NOMO-1 treated with dmso at 0.1 percent for 144 hours (cell line): ENCODE measurements around the gene TMEM156.
"Not testable (repeated sequence)": the region's sequence is repeated elsewhere in the genome, so short reads cannot be mapped to it uniquely, and the experiment has no call there.

Experiments
- DNase-seq: peaks from one replicate; lab custom pipeline; 2025; ENCODE audit not compliant: unreplicated experiment; lab: John Stamatoyannopoulos, UW

TMEM156 gene

DNA sequence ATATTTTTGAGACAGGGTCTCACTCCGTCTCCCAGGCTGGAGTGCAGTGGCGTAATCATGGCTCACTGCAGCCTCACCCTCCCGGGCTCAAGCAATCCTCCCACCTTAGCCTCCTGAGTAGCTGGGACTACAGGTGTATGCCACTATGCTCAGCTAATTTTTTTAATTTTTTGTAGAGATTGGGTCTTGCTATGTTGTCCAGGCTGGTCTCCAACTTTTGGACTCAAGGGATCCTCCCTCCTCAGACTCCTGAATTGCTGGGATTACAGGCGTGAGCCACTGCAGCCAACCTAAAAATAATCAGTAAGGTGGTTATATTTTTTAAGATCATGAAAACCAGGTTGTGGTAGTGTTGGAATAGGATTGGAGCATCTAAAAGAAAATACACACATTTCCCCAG, 38.1 kb downstream of the TMEM156 start:
- DNase-seq: no peak

DNA sequence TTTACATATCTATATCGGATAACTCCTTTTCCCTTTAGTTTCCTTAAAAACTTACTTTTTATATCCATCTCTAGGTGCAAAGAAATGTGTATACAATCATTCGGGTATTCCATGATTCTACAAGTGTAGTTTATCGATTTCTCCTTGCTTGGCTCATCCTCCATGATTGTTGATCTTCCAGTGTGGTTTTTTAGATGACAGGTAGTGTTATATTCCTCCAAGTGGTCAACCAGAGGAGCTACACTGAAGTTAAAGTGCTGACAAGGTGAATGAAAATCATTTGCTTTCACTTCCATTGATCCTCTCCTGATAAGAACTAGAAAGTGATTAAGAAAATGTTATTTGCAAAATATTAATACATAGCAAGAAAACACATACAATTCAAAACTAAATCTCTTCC, 38.5 kb downstream of the TMEM156 start:
- DNase-seq: no peak

DNA sequence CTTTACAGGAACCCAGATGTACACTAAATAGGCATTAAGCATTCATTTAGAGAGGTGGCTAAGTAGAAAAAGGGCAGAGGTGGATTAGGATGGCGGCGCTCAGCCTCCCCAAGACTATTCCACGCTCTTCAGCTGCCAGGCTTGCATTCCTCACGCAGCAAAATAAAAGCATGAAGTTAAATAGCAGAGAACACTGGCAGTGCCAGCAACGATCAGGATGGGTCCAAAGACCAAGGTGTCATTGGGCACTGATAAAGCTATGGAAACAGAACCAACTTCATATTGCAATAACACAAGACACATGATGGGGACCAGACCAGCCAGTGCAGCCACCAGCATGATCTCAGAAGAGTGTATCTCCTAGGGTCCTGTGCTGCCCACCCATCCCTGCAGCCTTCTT, 42.0 kb downstream of the TMEM156 start:
- no peak for DNase-seq

DNA sequence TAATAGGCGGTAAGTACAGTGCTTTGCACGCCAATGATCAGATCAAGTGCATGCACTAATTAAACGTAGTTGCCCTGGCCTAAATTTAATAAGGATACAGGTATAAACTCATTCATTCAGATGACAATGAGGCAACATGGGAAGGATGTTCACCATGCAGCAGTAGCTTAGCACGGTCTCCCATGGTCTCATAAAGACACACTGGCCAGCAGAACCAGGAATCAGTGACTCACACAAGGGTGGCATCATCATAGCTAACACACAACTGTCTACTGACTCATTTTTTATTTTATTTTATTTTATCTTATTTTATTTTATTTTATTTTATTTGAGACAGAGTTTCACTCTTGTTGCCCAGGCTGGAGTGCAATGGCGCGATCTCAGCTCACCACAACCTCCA, 42.7 kb downstream of the TMEM156 start:
- DNase-seq: no peak

DNA sequence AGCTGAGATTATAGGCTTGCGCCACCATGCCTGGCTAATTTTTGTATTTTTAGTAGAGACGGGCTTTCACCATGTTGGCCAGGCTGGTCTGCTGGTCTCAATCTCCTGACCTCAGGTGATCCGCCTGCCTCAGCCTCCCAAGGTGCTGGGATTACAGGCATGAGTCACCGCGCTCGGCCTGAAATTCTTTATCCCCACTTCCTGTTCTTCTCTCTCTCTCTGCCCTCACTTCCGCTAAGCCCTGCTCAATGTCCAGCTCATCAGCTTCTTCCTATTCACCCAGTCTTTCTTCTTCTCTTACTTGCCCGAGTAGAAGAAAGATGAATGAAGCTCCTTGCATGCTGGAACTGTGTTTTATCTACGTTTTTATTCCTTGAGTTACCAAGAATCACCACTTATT, 43.9 kb downstream of the TMEM156 start:
- peak; percentile 64 for DNase-seq

DNA sequence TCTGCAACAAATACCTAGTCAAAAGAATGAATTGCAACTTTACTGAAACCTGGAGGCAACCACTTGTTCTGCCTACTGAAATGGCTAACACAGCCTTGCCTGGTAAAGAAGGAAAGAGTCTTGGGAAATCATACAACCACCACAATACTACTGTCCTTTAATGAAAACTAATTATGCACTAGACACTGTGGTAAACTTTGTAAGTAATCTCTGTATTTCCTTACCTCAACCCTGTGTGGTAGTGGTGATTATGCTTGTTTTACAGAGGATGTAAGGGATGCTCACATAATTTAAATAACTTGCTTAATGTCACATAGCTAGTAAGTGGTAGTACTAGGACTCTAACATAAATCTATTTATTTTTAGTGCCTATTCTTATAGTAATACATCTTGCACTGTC, 44.7 kb downstream of the TMEM156 start:
- no peak for DNase-seq

DNA sequence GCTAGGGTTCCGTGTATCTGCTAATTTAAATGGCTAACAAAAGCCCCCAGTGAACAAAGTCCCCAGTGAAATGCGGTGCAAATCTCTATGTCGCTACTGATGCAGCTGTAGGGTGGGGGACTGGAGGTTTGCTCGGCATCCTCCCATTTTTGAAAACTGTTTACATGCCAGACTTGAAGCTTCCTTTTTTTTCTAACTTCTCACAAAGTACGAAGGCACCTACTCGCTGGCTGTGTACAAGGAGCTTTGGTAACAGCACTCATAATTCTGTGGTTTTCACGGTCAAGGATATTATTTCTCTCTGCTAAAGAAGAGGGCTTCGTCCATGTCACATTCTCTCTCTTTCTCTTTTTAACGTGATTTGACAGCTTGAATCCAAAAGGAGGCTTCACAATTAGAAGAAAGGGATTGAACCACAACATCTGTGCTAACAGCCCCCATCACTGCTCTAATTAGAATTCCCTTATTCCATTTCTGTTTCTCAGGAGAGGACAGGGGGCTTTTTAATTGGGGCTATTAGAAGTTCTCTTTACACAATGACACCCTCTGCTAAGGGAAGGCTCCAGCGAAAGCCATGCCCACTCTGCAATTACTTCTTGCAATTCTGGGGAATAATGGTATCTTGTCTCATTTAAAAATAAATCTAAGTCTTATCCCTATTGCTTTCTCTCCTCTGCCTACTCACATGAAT, 46.7 kb downstream of the TMEM156 start:
- DNase-seq: no peak

DNA sequence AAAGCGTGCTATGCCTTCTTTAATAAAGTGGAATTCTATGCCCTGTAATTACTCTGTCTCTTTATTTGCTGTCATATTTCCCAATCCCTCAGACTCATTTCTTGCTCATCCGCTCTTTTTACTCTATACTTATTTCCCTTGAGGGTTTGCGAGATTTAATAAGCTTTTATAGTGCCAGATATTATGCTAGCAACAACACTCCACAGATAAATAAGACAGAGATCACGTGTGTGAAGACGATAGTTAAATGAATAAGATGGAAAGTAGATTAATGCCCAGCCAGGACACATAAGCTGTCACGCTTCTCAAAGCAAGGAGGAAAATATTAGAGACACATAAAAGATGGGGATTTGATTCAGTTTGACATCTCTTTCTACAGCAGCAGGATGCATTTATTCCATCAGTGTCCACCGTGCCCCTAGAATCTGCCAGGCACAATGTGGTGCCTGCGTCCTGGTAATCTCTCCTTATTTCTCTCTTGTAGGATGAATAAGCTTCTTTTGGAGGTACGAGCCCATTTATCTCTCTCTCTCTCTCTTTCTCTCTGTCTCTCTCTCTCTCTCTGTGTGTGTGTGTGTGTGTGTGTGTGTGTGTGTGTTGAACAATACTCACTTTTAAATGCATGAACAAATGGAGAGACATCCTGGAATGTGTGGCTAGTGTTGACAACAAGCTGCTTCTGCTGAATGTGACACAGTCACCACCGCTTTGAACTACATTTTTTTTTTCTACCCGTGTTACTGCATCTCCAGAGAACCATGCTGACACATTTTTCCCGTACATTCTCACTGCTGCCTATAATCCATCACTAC, 48.2 kb downstream of the TMEM156 start:
- DNase-seq: no peak

DNA sequence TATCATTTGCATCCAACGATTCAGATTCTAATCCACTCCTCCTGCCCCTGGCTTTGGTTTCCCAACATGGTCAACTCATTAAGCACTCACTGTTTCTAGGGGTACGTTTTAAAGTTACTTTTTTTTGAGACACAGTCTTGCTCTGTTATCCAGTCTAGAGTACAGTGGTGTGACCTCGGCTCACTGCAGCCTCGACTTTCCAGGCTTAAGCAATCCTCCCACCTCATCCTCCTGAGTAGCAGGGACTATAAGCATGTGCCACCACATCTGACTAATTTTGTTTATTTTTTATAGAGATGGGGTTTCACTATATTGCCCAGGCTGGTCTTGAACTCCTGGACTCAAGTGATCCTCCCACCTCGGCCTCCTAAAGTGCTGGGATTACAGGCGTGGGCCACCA, 48.9 kb downstream of the TMEM156 start:
- DNase-seq: no peak

DNA sequence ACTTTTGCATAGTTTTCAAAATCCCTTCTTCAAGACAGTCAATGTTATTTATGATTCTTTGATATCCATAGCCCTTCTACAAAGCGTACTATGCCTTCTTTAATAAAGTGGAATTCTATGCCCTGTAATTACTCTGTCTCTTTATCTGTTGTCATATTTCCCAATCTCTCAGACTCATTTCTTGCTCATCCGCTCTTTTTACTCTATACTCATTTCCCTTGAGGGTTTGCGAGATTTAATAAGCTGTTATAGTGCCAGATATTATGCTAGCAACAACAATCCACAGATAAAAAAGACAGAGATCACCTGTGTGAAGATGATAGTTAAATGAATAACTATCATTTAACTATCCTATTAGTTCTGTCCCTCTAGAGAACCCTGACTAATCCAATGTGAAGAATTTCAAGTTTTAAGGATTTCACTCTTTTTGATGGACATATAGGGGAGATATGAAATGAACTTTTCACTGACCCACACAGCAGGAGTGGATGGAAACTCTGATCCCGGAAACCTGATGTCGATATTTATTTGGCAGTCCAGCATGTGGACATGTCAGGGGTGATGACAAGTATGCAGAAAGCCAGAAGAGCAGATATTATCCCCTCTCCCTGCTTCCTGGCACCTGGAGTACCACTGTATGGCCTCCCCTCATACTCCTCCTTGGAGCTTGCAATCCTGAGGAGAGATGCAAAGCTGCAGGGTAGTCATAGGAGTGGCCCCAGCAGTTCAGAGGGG, 49.7 kb downstream of the TMEM156 start:
- no peak for DNase-seq

DNA sequence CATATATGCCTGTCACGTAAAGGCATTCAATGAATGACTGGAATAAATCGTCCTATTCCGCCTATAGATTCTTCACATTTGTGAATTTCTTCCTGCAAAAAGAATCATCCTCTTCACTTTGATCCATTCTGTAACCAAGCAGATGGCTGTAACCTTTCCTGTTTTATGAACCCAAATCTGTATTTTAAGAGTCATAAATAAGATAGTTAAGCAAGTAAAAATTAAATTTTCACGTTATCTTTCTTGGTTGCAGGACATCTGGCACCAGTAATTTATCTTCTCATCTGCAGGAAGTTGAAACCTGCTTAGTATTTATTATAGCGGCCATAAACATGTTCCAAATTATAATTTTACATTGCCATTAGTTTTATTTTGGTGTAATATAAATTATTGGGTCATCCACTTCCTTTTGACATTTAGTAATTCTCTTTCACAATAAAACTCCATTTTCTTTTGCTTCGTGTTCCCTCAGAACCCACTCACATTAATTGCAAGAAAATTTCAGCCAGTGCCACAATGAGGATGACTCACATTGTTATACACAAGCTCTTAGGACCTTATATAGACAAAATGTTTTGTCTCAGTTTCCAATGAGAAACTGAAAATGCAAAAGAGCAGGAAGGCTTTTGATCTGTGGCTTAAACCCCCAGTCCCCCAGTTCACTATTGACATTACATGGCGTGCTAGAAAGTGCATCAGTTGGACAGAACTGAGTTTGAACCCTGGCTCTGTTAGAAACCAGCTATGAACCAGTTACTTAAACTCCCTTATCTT, 51.1 kb downstream of the TMEM156 start:
- no peak for DNase-seq

DNA sequence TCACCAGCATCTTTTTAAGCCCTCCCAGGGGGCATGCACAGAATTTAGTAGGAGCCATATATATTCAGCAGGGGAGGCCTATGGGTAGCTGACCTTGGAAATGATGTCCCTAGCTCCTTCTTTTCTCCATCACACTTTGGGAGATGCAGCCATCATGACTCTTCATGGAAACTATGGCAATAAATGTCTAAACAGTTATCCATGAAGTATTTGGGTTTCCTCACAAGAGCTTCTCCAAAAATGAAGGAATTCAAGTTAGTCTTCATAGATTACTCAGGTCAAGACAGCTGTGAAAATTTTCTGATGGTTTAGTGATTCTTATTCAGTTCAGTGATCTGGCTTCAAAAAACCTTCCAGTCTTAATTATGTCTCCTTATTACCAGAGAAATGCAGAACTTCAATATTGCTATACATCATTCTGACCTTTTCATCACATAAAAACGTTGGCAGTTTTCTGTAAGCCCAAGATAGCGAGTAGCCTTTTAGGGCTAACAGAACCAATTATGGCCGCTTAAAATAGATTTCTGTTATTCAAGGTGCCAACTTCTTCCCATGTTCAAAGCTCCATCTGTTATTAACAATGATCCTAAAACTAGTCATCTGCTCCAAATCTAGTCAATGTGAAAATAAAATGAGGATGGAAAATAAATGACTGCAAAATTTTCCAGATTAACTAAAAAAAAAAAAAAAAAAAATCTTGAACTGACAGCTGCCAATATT, 52.5 kb downstream of the TMEM156 start:
- no peak for DNase-seq

DNA sequence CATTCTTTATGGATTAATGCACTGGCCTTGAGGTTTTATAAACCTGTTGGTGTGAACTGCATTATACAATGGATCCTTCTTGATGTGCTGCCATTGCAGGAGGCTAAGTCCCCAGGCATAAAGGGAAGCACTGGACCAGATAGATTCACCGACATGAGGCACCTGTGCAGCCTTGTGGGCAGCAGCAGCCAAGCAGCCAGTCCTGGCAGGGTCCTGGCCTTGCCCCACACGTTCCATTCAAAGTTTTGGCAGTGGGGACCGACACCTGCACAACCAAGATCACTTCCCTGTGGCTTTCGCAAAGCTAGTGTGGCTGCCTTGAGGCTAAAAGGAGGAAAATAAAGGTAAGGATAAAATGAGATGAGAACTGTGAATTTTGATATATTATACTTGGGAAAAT, 53.1 kb downstream of the TMEM156 start:
- DNase-seq: no peak

DNA sequence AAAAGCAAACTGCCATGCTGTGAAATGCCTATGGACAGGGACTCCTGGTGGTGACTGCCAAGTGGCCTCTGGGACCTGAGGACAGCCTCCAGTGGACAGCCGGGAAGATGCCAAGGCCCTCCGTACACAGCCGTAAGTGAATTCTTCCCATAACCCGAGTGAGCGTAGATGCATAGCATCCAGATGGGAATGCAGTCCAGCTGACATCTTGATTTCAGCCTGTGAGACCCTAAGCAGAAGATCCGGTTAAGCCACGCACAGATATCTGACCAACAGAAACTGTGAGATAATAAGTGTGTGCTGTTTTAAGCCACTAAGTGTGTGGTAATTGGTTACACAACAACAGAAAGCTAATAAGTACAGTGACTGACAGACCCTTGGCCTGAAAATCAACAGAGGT, 55.9 kb downstream of the TMEM156 start:
- no peak for DNase-seq

DNA sequence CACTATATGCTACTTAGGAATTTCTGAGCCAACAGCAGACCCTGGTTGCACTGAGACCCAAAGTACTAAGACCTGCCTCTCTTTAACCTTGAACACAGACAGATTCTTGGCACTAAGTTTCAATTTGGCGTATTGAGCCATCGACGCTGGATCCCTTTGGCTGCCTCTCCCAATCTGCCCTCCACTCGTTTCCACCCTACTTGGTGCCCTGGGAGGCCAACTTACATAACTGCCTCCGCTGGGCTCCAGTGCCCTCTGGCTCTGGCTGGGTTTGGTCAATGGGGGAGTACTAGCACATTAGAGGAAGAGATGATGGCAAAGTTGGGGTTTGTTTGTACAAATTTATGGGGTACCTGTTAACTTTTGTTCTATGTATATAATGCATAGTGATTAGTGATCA, 63.5 kb downstream of the TMEM156 start:
- DNase-seq: no peak

DNA sequence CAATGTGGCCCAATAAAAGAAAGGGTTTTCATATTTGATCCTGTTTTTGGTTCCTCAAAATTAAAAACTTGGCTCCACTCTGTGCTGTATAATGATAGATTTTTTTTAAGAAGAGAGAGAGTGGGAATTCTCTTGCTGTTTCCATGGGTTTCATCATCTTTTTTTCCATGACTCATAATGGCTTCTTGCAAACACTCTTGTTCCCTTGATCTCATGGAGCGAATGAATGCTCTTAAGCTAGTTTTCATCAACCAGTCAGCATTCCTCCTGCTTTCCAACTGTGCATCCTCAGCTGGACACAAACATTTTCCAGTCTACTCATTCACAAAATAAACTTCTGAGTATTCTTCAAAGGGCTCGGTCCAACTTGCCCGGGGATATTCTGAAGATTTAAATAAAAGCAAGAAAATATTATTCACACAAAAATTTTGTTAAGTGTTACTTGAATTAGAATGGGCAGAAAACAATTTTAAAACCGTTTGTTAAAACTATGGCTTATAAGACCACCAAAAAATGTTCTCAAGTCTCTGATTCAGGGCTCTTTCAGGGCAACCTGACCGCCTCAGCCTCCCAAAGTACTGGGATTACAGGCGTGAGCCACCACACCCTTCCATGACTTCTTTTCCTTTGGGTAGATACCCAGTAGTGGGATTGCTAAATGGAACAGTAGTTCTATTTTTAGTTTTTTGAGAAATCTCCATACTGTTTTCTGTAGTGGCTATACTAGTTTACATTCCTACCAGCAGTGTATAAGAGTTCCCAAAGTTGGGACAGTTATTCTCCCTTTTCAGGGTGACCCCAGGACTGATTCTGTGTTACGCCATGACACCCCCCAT, 64.7 kb downstream of the TMEM156 start:
- no peak for DNase-seq

DNA sequence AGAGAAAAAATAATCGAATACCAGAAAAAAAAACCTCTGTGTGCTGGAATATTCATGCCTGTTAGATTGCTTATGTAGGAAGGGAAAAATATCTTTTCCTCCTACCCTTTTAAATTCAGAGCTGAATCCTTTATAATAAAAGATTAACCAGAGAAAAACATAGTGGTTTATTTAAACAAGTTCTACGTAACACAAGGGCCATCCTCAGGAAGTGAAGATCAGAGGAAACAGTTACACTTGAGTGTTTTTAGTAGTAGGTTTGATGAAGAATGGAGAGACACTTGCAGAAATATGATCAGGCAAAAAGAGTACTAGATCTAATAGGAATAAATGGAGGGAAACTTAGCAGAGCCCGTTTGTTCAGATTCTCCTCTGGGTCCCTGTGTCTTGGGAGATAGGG, 66.3 kb downstream of the TMEM156 start:
- no peak for DNase-seq

DNA sequence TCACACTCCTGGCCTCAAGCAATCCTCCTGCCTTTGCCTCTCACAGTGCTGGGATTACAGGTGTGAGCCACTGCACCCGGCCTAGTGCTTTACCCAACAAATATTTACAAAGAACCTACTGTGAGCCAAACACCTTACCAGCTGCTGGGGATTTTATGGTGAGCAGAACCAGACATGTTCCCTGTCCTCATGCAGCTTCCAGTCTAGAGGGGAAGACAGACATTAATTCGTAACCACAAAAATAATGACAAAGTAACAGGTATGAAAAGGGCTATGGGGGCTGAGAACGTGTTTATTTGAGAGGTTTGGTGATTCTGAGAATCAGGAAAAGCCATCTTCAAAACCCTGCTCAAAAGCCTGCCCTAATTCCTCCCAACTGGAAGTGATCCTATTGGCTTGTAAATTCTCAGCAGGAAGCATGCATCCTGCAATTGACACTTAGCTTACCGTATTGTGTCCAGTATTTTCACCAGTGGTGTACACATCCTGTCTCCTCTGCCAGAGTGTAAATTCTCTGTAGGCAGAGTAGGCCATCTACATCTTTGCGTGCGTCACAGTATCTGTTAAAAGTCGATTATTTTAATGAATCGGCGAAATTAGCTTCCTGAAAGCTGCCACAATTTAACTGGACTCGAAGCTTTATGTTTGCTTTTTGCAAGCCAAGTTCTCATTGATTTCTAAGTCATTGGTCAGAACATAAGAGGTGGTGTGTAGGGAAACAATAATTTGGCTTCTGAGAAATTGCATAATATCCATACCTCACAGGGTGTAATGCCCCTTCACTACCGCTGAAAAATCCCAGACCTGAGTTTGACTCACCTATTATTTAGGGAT, 67.0 kb downstream of the TMEM156 start:
- DNase-seq: no peak

DNA sequence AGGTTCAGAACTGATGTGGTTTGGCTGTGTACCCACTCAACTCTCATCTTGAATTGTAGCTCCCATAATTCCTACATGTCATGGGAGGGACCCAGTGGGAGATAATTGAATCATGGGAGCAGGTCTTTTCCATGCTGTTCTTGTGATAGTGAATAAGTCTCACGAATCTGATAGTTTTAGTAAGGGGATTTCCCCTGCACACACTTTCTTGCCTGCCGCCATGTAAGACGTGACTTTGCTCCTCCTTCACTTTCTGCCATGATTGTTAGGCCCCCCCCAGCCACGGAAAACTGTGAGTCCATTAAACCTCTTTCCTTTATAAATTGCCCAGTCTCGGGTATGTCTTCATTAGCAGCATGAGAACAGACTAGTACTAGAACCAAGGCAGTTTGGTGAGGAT, 73.0 kb downstream of the TMEM156 start:
- not testable (repeated sequence) for DNase-seq
